Activated CD4-positive, alpha-beta T cell treated with anti-CD3 and anti-CD28 coated beads for 36 hours (primary cell): ENCODE results near the gene IL16. TPM values are rescaled to one million over a fixed set of nuclear protein-coding genes. Genes with fewer than 3 reads are reported as not detected.

Source experiments
- ATAC-seq: fragments of 200-7000 bp; cut with Tn5 transposase; one replicate; pipeline ENCODE4 v1.10.0; 2021; ENCODE audit warnings: mild to moderate bottlenecking, moderate library complexity
- CTCF ChIA-PET: fragments of 350-600 bp; sonication (Branson Sonifier 250); formaldehyde crosslinking; loops from one replicate; lab custom pipeline; 2021; ENCODE audit warnings: antibody characterized with exemption; lab: Charles Lee
- POLR2A ChIA-PET: fragments of 350-600 bp; sonication (Branson Sonifier 250); formaldehyde crosslinking; loops from one replicate; lab custom pipeline; 2021; ENCODE audit warnings: antibody characterized with exemption, inconsistent platforms; lab: Charles Lee
- DNase-seq: peaks from one replicate; pipeline ENCODE4 v3.0.0-alpha.2; 2020
- H3K27ac Mint-ChIP-seq: one replicate; pipeline ENCODE4 v1.8.0; 2021; ENCODE audit warnings: mixed read lengths
- H3K27me3 Mint-ChIP-seq: one replicate; pipeline ENCODE4 v1.8.0; 2021; ENCODE audit warnings: mixed read lengths
- H3K36me3 Mint-ChIP-seq: one replicate; pipeline ENCODE4 v1.8.0; 2021; ENCODE audit warnings: low read depth, mixed read lengths
- H3K4me1 Mint-ChIP-seq: one replicate; pipeline ENCODE4 v1.8.0; 2021; ENCODE audit warnings: mixed read lengths
- H3K4me3 Mint-ChIP-seq: one replicate; pipeline ENCODE4 v1.8.0; 2021; ENCODE audit warnings: mild to moderate bottlenecking, moderate library complexity, mixed read lengths
- H3K9me3 Mint-ChIP-seq: one replicate; pipeline ENCODE4 v1.8.0; 2021; ENCODE audit warnings: low read depth, mixed read lengths
- intact Hi-C, 2 experiments: fragments of 100-400 bp; cut with DNase I in 1 of 2; cut with micrococcal nuclease in 1 of 2; formaldehyde crosslinking; loops; one replicate each; pipeline versions ENCODE4 v1.14.2 to v1.15.1; 2022 to 2024; cut with DNase I, micrococcal nuclease
- total RNA-seq, 2 experiments: library from RNA; stranded (reverse); gene quantifications; one replicate each; pipeline ENCODE4 v1.2.3, GENCODE V29; 2021

The IL16 gene
- total RNA-seq, 2 experiments from 2014 or later, result 102 to 117 TPM

- intact Hi-C loops, result loop anchor here in 1 of 2 experiments (10.0 kb wide), 1 partner anchor 964 kb away; no protein-coding TSS in a partner anchor
- POLR2A ChIA-PET, result no interaction called here
- ATAC-seq (peak; percentile 36), DNase-seq (no peak)
- no peak overlapping the region for H3K4me3 Mint-ChIP-seq
- H3K27me3 Mint-ChIP-seq, result peaks cover 9% of the 10 kb centered on the region
- CTCF ChIA-PET, result interaction anchor here (0.6 to 1.6 kb wide), 5 partner anchors 15 to 105 kb away, joined by 3 to 9 read pairs (median 5); no protein-coding TSS in a partner anchor
- H3K36me3 Mint-ChIP-seq, result no peaks in the 10 kb centered on the region
- peaks cover 19% of the 10 kb centered on the region for H3K4me1 Mint-ChIP-seq
- no peak overlapping the region for H3K27ac Mint-ChIP-seq
- H3K9me3 Mint-ChIP-seq, result no peaks in the 10 kb centered on the region
These were observed 35.5 kb upstream of the IL16 start for GRCh38 chr15:81161160-81161673.

- no peak overlapping the region for H3K27ac Mint-ChIP-seq
These were observed 34.8 kb upstream of the IL16 start for GRCh38 chr15:81161851-81162250.

GRCh38 chr15:81163961-81164800 lies 32.5 kb upstream of the IL16 start:
- no peak for DNase-seq
- no peak overlapping the region for H3K4me3 Mint-ChIP-seq
- peaks cover 19% of the 10 kb centered on the region for H3K4me1 Mint-ChIP-seq
- intact Hi-C loops, result loop anchor here in 1 of 2 experiments (10.0 kb wide), 1 partner anchor 961 kb away; no protein-coding TSS in a partner anchor
- no peak for ATAC-seq
- POLR2A ChIA-PET, result no interaction called here
- no peak overlapping the region for H3K27ac Mint-ChIP-seq
- no peaks in the 10 kb centered on the region for H3K36me3 Mint-ChIP-seq
- H3K27me3 Mint-ChIP-seq, result peaks cover 9% of the 10 kb centered on the region
- no peaks in the 10 kb centered on the region for H3K9me3 Mint-ChIP-seq
- CTCF ChIA-PET, result interaction anchor here (0.8 to 1.8 kb wide), 3 partner anchors 11 to 102 kb away, joined by 3 to 10 read pairs (median 3); no protein-coding TSS in a partner anchor

More at GRCh38 chr15:81161851-81162250, 34.8 kb upstream of the IL16 start:
- no peak overlapping the region for H3K4me3 Mint-ChIP-seq
- H3K27me3 Mint-ChIP-seq, result peaks cover 9% of the 10 kb centered on the region
- H3K36me3 Mint-ChIP-seq, result no peaks in the 10 kb centered on the region
- no peaks in the 10 kb centered on the region for H3K9me3 Mint-ChIP-seq
- peak; percentile 33 for ATAC-seq
- peaks cover 19% of the 10 kb centered on the region for H3K4me1 Mint-ChIP-seq
- intact Hi-C loops, result loop anchor here in 1 of 2 experiments (10.0 kb wide), 1 partner anchor 963 kb away; no protein-coding TSS in a partner anchor
- CTCF ChIA-PET, result interaction anchor here (1.3 to 1.6 kb wide), 2 partner anchors 53 to 104 kb away, joined by 3 to 6 read pairs; no protein-coding TSS in a partner anchor
- POLR2A ChIA-PET, result no interaction called here
- peak; percentile 32 for DNase-seq

GRCh38 chr15:81165535-81165934 lies 31.1 kb upstream of the IL16 start:
- ATAC-seq (no peak), DNase-seq (no peak)
- Mint-ChIP-seq H3K36me3 (no peaks in the 10 kb centered on the region), H3K9me3 (no peaks in the 10 kb centered on the region), H3K4me1 (peaks cover 19% of the 10 kb centered on the region), H3K27me3 (peaks cover 5% of the 10 kb centered on the region), H3K27ac (no peak overlapping the region), H3K4me3 (no peak overlapping the region)
- intact Hi-C loops, result loop anchor here in 1 of 2 experiments (10.0 kb wide), 1 partner anchor 959 kb away; no protein-coding TSS in a partner anchor
- ChIA-PET POLR2A (no interaction called here), CTCF (interaction anchor here (0.7 to 1.8 kb wide), 2 partner anchors 11 to 101 kb away, joined by 3 to 10 read pairs; no protein-coding TSS in a partner anchor)

GRCh38 chr15:81166636-81167305 lies 29.9 kb upstream of the IL16 start:
- Mint-ChIP-seq H3K27me3 (peaks cover 8% of the 10 kb centered on the region), H3K36me3 (no peaks in the 10 kb centered on the region), H3K4me1 (peaks cover 8% of the 10 kb centered on the region), H3K9me3 (no peaks in the 10 kb centered on the region), H3K27ac (no peak overlapping the region), H3K4me3 (no peak overlapping the region)
- intact Hi-C loops, result loop anchor here in 1 of 2 experiments (10.0 kb wide), 1 partner anchor 958 kb away; no protein-coding TSS in a partner anchor
- ATAC-seq, result no peak
- CTCF ChIA-PET, result interaction anchor here (0.6 to 0.7 kb wide), 3 partner anchors 13 to 338 kb away, joined by 3 read pairs; no protein-coding TSS in a partner anchor
- POLR2A ChIA-PET, result no interaction called here
- no peak for DNase-seq

- Mint-ChIP-seq H3K4me1 (no peaks in the 10 kb centered on the region), H3K27me3 (peaks cover 12% of the 10 kb centered on the region), H3K9me3 (no peaks in the 10 kb centered on the region), H3K36me3 (no peaks in the 10 kb centered on the region), H3K4me3 (no peak overlapping the region), H3K27ac (no peak overlapping the region)
- DNase-seq, result no peak
- ATAC-seq, result no peak
- intact Hi-C loops, result loop anchor here in 1 of 2 experiments (10.0 kb wide), 1 partner anchor 957 kb away; no protein-coding TSS in a partner anchor
- ChIA-PET POLR2A (no interaction called here), CTCF (interaction anchor here (0.8 to 1.2 kb wide), 2 partner anchors 98 to 940 kb away, joined by 4 read pairs; no protein-coding TSS in a partner anchor)
These were observed 28.6 kb upstream of the IL16 start for GRCh38 chr15:81168131-81168526.

- Mint-ChIP-seq H3K27ac (no peak overlapping the region), H3K9me3 (no peaks in the 10 kb centered on the region), H3K36me3 (no peaks in the 10 kb centered on the region), H3K4me3 (no peak overlapping the region), H3K27me3 (peaks cover 12% of the 10 kb centered on the region), H3K4me1 (no peaks in the 10 kb centered on the region)
- POLR2A ChIA-PET, result no interaction called here
- intact Hi-C loops, result loop anchor here in 1 of 2 experiments (10.0 kb wide), 1 partner anchor 956 kb away; no protein-coding TSS in a partner anchor
- ATAC-seq (no peak), DNase-seq (no peak)
- CTCF ChIA-PET, result interaction anchor here (0.6 to 1.2 kb wide), 3 partner anchors 9 to 940 kb away, joined by 3 to 4 read pairs (median 4); no protein-coding TSS in a partner anchor
These were observed 28.0 kb upstream of the IL16 start for GRCh38 chr15:81168644-81169043.

GRCh38 chr15:81170511-81170910 lies 26.2 kb upstream of the IL16 start:
- Mint-ChIP-seq H3K27me3 (peaks cover 12% of the 10 kb centered on the region), H3K27ac (no peak overlapping the region), H3K4me3 (no peak overlapping the region), H3K36me3 (no peaks in the 10 kb centered on the region), H3K9me3 (no peaks in the 10 kb centered on the region), H3K4me1 (no peaks in the 10 kb centered on the region)
- ATAC-seq (no peak), DNase-seq (no peak)
- POLR2A ChIA-PET, result no interaction called here
- CTCF ChIA-PET, result interaction anchor here (2.0 to 2.1 kb wide), 2 partner anchors 15 to 96 kb away, joined by 4 to 10 read pairs; no protein-coding TSS in a partner anchor
- intact Hi-C loops, result no loop called here

GRCh38 chr15:81171286-81171685 lies 25.4 kb upstream of the IL16 start:
- ATAC-seq, result no peak
- H3K27ac Mint-ChIP-seq, result no peak overlapping the region
- H3K4me1 Mint-ChIP-seq, result no peaks in the 10 kb centered on the region
- H3K9me3 Mint-ChIP-seq, result no peaks in the 10 kb centered on the region
- no peak overlapping the region for H3K4me3 Mint-ChIP-seq
- no peaks in the 10 kb centered on the region for H3K36me3 Mint-ChIP-seq
- no peak for DNase-seq
- ChIA-PET CTCF (interaction anchor here (2.0 to 2.1 kb wide), 2 partner anchors 16 to 95 kb away, joined by 4 to 10 read pairs; no protein-coding TSS in a partner anchor), POLR2A (no interaction called here)
- H3K27me3 Mint-ChIP-seq, result peaks cover 12% of the 10 kb centered on the region
- intact Hi-C loops, result no loop called here

- POLR2A ChIA-PET, result interaction anchor here (0.6 kb wide), 1 partner anchor 379 kb away, joined by 6 read pairs; no protein-coding TSS in a partner anchor
- CTCF ChIA-PET, result interaction anchor here (0.6 to 3.1 kb wide), 3 partner anchors 18 to 192 kb away, joined by 3 to 15 read pairs (median 4); no protein-coding TSS in a partner anchor
These were observed 22.4 kb upstream of the IL16 start for GRCh38 chr15:81174125-81174791.

More at GRCh38 chr15:81174125-81174791, 22.4 kb upstream of the IL16 start:
- Mint-ChIP-seq H3K4me3 (no peak overlapping the region), H3K27me3 (peaks cover 12% of the 10 kb centered on the region), H3K36me3 (no peaks in the 10 kb centered on the region), H3K9me3 (no peaks in the 10 kb centered on the region), H3K4me1 (no peaks in the 10 kb centered on the region), H3K27ac (no peak overlapping the region)
- no peak for DNase-seq
- intact Hi-C loops, result no loop called here
- no peak for ATAC-seq
